Measurements from ENCODE around the gene ZFAND4. TPM values are rescaled to one million over a fixed set of nuclear protein-coding genes. Genes with fewer than 3 reads are reported as not detected.
"Not testable (repeated sequence)": the region's sequence is repeated elsewhere in the genome, so short reads cannot be mapped to it uniquely, and the experiment has no call there.

ZFAND4 gene
- total RNA-seq, 1 donor from 2014 or later = 11.5 TPM

DNA sequence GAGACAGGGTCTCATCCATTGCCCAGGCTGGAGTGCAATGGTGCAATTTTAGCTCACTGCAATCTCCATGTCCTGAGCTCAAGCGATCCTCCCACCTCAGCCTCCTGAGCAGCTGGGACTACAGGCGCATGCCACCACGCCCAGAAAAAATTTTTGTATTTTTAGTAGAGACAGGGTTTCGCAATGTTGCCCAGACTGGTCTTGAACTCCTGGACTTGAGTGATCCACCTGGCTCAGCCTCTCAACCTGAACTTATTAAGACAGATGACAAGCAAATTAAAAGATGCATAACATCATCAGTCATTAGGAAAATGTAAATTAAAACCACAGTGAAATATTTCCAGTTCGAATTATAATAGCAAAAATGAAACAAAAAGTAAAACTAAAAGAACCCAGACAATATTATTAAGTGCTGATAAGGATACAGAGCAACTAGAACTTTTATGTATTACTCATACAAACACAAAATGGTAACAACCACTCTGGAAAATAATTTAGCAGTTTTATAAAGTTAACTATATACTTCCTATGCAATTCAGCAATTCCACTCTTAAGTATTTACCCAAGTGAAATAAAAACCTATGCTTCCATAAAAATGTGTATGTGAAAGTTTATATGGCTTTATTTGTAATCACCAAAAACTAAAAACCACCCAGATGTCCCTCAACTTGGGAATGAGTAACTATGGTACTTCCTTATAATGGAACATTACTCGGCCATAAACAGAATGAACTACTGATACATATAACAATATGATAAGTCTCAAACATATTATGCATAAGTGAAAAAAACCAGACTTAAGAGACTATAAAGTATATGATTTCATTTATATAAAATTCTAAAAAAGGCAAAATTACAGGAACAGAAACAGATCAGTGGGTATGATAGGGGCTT lies 15.3 kb downstream of the ZFAND4 start:
- Mint-ChIP-seq H3K27ac (no peak overlapping the region), H3K4me3 (no peak overlapping the region), H3K36me3 (ENCODE audit: low read depth) (peaks cover 36% of the 10 kb centered on the region), H3K27me3 (ENCODE audit: insufficient read depth) (no peaks in the 10 kb centered on the region), H3K4me1 (ENCODE audit: low read depth) (peaks cover 44% of the 10 kb centered on the region), H3K9me3 (peaks cover 17% of the 10 kb centered on the region)
- intact Hi-C loops (cut with micrococcal nuclease) = no loop called here
- no peak for DNase-seq (ENCODE audit: low spot score)

DNA sequence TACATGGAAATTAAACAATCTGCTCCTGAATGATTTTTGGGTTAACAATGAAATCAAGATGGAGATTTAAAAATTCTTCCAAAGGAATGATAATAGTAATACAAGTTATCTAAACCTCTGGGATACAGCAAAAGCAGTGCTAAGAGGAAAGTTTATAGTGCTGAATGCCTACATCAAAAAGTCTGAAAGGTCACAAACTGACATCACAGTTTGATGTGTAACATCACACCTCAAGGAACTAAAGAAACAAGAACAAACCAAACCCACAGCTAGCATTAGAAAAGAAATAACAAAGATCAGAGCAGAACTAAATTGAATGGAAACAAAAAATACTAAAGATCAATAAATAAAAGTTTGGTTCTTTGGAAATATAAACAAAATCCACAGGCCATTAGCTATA lies 17.4 kb downstream of the ZFAND4 start:
- H3K4me3 Mint-ChIP-seq = no peak overlapping the region
- intact Hi-C loops (cut with micrococcal nuclease) = no loop called here
- no peak overlapping the region for H3K27ac Mint-ChIP-seq

DNA sequence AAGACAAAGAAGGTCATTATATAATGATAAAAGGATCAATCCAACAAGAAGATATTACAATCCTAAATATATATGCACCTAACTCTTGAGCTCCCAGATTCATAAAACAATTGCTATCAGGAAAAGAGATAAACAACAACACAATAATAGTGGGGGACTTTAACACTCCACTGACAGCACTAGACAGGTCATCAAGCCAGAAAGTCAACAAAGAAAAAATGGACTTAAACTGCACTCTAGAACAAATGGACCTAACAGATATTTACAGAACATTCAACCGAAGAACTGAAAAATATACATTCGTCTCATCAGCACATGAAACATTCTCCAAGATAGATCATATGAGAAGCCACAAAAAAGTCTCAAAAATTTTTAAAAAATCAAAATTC lies 17.8 kb downstream of the ZFAND4 start:
- Mint-ChIP-seq H3K4me1 (ENCODE audit: low read depth) (peaks cover 28% of the 10 kb centered on the region), H3K36me3 (ENCODE audit: low read depth) (peaks cover 21% of the 10 kb centered on the region), H3K9me3 (peaks cover 11% of the 10 kb centered on the region)
- H3K4me3 Mint-ChIP-seq; intact Hi-C loops (cut with micrococcal nuclease); DNase-seq (ENCODE audit: low spot score); H3K27ac Mint-ChIP-seq; H3K27me3 Mint-ChIP-seq (ENCODE audit: insufficient read depth): not testable (repeated sequence)

More for the DNA sequence above, 17.4 kb downstream of the ZFAND4 start:
- DNase-seq (ENCODE audit: low spot score) = no peak
- H3K4me1 Mint-ChIP-seq (ENCODE audit: low read depth) = peaks cover 28% of the 10 kb centered on the region
- H3K9me3 Mint-ChIP-seq = peaks cover 11% of the 10 kb centered on the region
- no peaks in the 10 kb centered on the region for H3K27me3 Mint-ChIP-seq (ENCODE audit: insufficient read depth)
- peaks cover 22% of the 10 kb centered on the region for H3K36me3 Mint-ChIP-seq (ENCODE audit: low read depth)

DNA sequence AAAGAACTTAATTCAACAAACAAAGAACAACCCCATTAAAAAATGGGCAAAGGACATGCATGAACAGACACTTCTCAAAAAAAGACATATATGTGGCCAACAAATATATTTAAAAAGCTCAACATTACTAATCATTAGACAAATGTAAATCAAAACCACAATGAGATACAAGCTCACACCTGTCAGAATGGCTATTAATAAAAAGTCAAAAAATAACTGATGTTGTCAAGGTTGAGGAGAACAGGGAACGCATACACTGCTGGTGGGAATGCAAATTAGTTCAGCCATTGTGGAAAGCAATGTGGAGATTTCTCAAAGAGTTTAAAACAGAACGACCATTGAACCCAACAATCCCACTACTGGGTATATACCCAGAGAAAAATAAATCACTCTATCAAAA lies 19.1 kb downstream of the ZFAND4 start:
- Mint-ChIP-seq H3K4me1 (ENCODE audit: low read depth) (peaks cover 28% of the 10 kb centered on the region), H3K9me3 (no peaks in the 10 kb centered on the region), H3K27ac (no peak overlapping the region), H3K36me3 (ENCODE audit: low read depth) (peaks cover 13% of the 10 kb centered on the region), H3K27me3 (ENCODE audit: insufficient read depth) (no peaks in the 10 kb centered on the region), H3K4me3 (no peak overlapping the region)
- DNase-seq (ENCODE audit: low spot score) = no peak
- intact Hi-C loops (cut with micrococcal nuclease) = no loop called here

DNA sequence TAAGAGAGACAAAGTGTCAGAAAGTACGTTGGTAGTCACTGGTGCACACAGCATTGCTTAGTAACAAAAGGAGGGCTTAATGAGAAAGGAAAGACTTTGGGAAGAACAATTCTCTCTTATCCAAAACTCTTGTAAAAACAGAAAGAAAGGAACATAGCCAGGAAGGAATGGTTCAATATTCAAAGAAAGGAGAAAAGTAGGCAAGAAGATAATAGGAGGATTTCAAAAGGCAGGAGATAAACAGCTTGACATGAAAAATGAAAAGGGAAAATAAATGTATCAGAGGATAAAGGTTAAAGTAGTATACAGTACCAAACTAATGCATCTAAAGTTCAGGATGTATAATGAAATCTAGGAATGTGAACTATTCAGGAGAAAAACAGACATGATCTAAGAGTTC lies 20.1 kb downstream of the ZFAND4 start:
- Mint-ChIP-seq H3K9me3 (no peaks in the 10 kb centered on the region), H3K36me3 (ENCODE audit: low read depth) (peaks cover 16% of the 10 kb centered on the region), H3K27ac (no peak overlapping the region)

DNA sequence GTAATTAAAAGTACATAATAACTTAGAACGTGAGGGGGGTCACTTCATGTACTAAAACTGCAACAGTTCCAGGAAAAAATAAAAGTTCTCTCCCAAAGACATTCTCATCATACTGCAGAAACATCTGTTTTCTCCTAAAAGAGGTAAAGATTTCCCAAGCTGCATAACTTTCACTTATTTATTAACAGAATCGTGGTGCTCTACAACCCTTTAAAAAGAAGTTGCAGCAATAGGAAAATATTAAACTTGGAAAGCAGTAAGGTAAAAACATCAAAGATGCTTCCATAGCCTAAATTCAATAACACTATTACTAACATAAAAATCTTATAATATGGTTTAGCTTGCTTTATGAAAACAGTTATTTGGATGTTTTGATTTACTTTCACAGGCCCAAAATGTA lies 23.3 kb downstream of the ZFAND4 start:
- intact Hi-C loops (cut with micrococcal nuclease) = no loop called here
- Mint-ChIP-seq H3K4me3 (no peak overlapping the region), H3K36me3 (ENCODE audit: low read depth) (peaks cover 15% of the 10 kb centered on the region), H3K9me3 (no peaks in the 10 kb centered on the region), H3K27me3 (ENCODE audit: insufficient read depth) (no peaks in the 10 kb centered on the region), H3K4me1 (ENCODE audit: low read depth) (peaks cover under 1% of the 10 kb centered on the region), H3K27ac (no peak overlapping the region)
- no peak for DNase-seq (ENCODE audit: low spot score)

More for the DNA sequence above, 20.1 kb downstream of the ZFAND4 start:
- H3K4me3 Mint-ChIP-seq = no peak overlapping the region
- no peak for DNase-seq (ENCODE audit: low spot score)
- intact Hi-C loops (cut with micrococcal nuclease) = no loop called here
- H3K27me3 Mint-ChIP-seq (ENCODE audit: insufficient read depth) = no peaks in the 10 kb centered on the region
- peaks cover 21% of the 10 kb centered on the region for H3K4me1 Mint-ChIP-seq (ENCODE audit: low read depth)

DNA sequence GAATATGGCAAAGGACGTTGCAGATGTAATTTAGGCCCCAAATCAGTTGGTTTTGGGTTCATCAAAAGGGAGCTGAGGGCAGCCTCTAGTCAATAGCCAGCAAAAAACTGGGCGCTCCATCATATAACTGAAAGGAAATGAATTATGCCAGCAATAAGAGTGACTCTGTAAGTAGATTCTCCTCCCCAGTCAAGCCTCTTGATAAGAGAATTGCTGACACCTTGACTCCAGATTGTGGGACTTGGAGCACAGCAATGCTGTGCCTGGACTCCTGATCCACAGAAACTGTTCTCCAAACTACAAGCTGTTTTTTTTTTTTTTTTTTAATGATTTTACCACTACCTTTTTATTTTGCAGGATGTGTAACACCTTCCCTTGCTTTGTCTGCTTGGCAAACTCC lies 25.5 kb downstream of the ZFAND4 start:
- H3K27ac Mint-ChIP-seq = no peak overlapping the region
- no peak for DNase-seq (ENCODE audit: low spot score)
- H3K27me3 Mint-ChIP-seq (ENCODE audit: insufficient read depth) = no peaks in the 10 kb centered on the region
- H3K4me3 Mint-ChIP-seq = no peak overlapping the region
- peaks cover 13% of the 10 kb centered on the region for H3K36me3 Mint-ChIP-seq (ENCODE audit: low read depth)
- H3K9me3 Mint-ChIP-seq = no peaks in the 10 kb centered on the region
- no peaks in the 10 kb centered on the region for H3K4me1 Mint-ChIP-seq (ENCODE audit: low read depth)
- intact Hi-C loops (cut with micrococcal nuclease) = no loop called here

DNA sequence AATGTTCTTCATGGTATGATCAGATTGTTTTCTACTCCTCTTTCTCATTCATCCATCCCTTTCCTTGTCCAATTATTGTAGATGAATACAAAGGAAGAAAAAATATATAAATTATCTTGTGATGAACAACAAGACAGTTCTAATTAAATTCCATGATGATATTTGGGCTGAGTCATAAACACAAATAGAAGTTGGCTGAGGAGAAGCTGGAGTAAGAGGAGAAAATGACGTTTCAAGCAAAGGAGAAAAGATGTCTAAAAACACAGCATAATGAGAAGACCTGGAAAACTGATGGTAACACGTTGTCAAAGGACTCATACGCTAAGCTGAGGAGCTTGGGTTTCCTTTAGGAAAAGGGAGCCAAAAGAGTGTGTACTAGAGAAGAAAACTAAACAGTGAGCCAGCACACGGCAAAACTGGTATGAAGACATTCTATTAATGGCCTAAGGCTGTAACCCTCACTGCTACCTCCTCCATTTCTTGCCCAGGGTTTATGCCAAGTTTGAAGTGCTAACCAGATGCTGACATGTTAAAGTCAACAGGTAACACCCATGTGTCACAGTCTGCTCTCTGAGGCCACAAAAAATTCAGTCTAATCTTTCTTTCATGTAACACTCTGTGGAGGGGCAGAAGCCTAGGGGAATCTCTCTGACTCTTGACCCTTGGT lies 26.1 kb downstream of the ZFAND4 start:
- Mint-ChIP-seq H3K9me3 (no peaks in the 10 kb centered on the region), H3K36me3 (ENCODE audit: low read depth) (peaks cover 13% of the 10 kb centered on the region), H3K27me3 (ENCODE audit: insufficient read depth) (no peaks in the 10 kb centered on the region), H3K4me3 (no peak overlapping the region), H3K27ac (no peak overlapping the region), H3K4me1 (ENCODE audit: low read depth) (no peaks in the 10 kb centered on the region)
- no peak for DNase-seq (ENCODE audit: low spot score)
- intact Hi-C loops (cut with micrococcal nuclease) = no loop called here

DNA sequence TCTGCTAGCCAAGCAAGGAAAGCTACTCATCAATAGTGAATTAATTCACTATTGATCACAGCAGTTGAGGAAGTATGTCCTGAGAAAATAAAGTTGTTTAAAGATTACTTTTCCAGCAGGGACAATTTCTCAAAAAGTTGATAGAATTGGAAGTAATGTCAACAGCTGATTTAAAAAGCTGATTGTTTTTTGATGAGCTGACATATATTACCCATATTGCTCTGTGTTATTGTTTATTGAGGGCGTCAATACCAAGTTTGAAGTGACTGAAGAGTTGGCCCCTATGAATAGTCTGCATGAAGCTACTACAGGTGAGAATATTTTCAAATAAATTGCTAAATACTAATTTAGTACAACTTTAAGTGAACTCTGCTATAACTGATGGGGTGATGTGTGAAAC lies 28.0 kb downstream of the ZFAND4 start:
- H3K27ac Mint-ChIP-seq = no peak overlapping the region
- intact Hi-C loops (cut with micrococcal nuclease) = no loop called here
- H3K4me1 Mint-ChIP-seq (ENCODE audit: low read depth) = no peaks in the 10 kb centered on the region
- no peaks in the 10 kb centered on the region for H3K27me3 Mint-ChIP-seq (ENCODE audit: insufficient read depth)
- H3K4me3 Mint-ChIP-seq = no peak overlapping the region
- H3K36me3 Mint-ChIP-seq (ENCODE audit: low read depth) = peaks cover 19% of the 10 kb centered on the region
- DNase-seq (ENCODE audit: low spot score) = no peak
- no peaks in the 10 kb centered on the region for H3K9me3 Mint-ChIP-seq

DNA sequence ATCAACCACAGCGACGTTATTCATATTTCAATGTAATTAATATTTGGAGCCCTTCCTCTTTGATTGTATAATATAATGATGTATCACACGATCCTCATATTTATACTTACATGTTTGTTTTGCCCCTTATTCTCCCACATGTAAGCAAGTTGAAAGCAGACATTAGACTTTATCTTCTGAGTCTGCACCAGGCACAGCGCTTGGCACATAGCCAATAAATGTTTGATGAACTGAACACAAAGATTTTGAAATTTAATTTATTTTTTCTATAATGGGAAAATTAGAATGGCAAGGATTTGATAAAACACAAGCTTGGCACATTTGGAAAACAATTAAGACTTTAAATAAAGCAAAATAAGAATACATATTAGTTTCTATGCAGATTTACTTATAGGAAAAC lies 31.6 kb downstream of the ZFAND4 start:
- peaks cover 20% of the 10 kb centered on the region for H3K36me3 Mint-ChIP-seq (ENCODE audit: low read depth)
- no peaks in the 10 kb centered on the region for H3K4me1 Mint-ChIP-seq (ENCODE audit: low read depth)
- DNase-seq (ENCODE audit: low spot score) = no peak
- H3K27me3 Mint-ChIP-seq (ENCODE audit: insufficient read depth) = no peaks in the 10 kb centered on the region
- no peak overlapping the region for H3K4me3 Mint-ChIP-seq
- H3K27ac Mint-ChIP-seq = no peak overlapping the region
- no peaks in the 10 kb centered on the region for H3K9me3 Mint-ChIP-seq
- intact Hi-C loops (cut with micrococcal nuclease) = no loop called here

DNA sequence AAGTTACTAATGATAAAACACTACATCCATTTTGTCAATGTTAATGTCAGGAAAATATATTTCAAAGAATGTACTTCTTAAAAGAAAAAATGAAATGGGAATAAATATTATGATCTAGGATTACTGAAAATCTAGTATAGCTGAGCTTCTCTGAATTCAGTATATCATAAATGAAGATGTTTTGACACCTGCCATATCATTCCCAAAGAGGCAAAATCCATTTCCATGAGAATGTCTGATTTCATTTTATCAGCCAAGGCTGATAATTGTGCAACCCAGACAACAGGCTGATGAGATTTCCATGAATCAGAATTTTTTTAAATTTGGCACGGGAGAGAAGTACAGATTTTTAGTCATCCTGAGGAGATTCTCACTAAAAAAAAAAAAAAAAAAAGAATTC lies 32.5 kb downstream of the ZFAND4 start:
- H3K4me3 Mint-ChIP-seq = no peak overlapping the region
- intact Hi-C loops (cut with micrococcal nuclease) = no loop called here
- H3K9me3 Mint-ChIP-seq = no peaks in the 10 kb centered on the region

DNA sequence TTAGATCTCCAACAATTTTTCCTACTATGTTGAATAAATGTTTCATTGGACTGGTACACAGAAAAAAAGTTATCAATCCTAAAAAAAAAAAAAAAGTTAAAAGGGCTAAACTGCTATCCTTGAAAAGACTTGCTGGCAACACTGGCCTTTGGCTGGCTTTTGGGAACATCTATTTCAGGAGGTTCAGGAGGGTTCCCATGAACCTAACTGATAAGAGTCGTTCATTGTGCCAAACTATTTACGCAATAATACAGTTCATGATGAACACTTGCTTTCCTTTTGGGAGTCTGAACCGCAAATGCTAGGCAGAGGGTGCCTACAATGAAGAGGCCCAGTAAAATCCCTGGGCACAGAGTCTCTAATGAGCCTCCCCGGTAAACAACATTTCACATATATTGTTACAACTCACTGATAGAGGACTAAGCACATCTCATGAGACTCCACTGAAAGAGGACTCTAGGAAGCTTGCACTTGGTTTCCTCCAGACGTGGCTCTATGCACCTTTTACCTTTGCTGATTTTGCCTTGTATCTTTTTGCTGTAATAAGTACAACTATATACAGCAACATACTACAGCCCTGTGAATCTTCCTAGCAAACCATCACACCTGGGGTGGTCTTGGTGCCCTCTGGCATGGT lies 45.0 kb downstream of the ZFAND4 start:
- Mint-ChIP-seq H3K9me3 (no peaks in the 10 kb centered on the region), H3K27me3 (ENCODE audit: insufficient read depth) (no peaks in the 10 kb centered on the region), H3K4me1 (ENCODE audit: low read depth) (no peaks in the 10 kb centered on the region), H3K4me3 (no peak overlapping the region), H3K27ac (no peak overlapping the region), H3K36me3 (ENCODE audit: low read depth) (peaks cover 11% of the 10 kb centered on the region)
- intact Hi-C loops (cut with micrococcal nuclease) = no loop called here
- no peak for DNase-seq (ENCODE audit: low spot score)

More for the DNA sequence above, 32.5 kb downstream of the ZFAND4 start:
- H3K36me3 Mint-ChIP-seq (ENCODE audit: low read depth) = peaks cover 26% of the 10 kb centered on the region
- DNase-seq (ENCODE audit: low spot score) = no peak
- no peaks in the 10 kb centered on the region for H3K4me1 Mint-ChIP-seq (ENCODE audit: low read depth)
- H3K27ac Mint-ChIP-seq = no peak overlapping the region
- no peaks in the 10 kb centered on the region for H3K27me3 Mint-ChIP-seq (ENCODE audit: insufficient read depth)

DNA sequence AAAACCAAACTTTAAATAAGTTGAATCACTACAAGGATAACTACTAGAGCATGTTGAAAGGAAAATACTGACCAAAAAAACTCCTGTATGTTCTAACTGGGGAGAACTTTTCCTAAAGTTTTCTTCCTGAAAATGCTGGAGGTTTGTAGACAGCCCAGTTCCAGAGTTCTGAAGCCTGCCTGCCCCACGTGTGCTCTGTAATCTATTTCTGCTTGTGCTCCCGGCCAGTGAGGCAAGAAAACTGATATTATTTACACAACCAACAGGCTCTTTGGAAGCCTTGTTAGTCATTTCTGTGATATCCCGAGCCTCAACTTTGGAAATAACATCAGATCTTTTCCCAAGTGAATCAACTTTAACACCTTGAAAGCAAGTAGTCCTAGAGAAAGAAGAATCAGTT lies 46.7 kb downstream of the ZFAND4 start:
- Mint-ChIP-seq H3K4me3 (no peak overlapping the region), H3K27me3 (ENCODE audit: insufficient read depth) (no peaks in the 10 kb centered on the region), H3K4me1 (ENCODE audit: low read depth) (no peaks in the 10 kb centered on the region), H3K36me3 (ENCODE audit: low read depth) (peaks cover 13% of the 10 kb centered on the region), H3K9me3 (no peaks in the 10 kb centered on the region), H3K27ac (no peak overlapping the region)
- intact Hi-C loops (cut with micrococcal nuclease) = no loop called here
- no peak for DNase-seq (ENCODE audit: low spot score)
